OCI-LY7 (cell line): ENCODE measurements around the gene CSTF1.

ENCODE experiments used
- EZH2phosphoT487 ChIP-seq: fragments of 200-600 bp; sonication (generic); IDR thresholded peaks from 2 replicates; pipeline ENCODE4 v1.6.1; 2018; ENCODE audit warnings: low read depth, borderline replicate concordance, mild to moderate bottlenecking, mixed run types, antibody characterized with exemption, low read length, moderate library complexity, mixed read lengths
- TF ChIP-seq, protein P1 (sequence below): fragments of 200-600 bp; sonication (generic); conservative IDR thresholded peaks from 2 replicates; pipeline ENCODE4 v1.5.1; 2014; ENCODE audit warnings: mild to moderate bottlenecking, antibody characterized with exemption, low read length, moderate library complexity, mixed read lengths

GRCh38 chr20:56378386-56378785 is 14.1 kb upstream of the CSTF1 start:
- TF ChIP-seq, protein P1, sequence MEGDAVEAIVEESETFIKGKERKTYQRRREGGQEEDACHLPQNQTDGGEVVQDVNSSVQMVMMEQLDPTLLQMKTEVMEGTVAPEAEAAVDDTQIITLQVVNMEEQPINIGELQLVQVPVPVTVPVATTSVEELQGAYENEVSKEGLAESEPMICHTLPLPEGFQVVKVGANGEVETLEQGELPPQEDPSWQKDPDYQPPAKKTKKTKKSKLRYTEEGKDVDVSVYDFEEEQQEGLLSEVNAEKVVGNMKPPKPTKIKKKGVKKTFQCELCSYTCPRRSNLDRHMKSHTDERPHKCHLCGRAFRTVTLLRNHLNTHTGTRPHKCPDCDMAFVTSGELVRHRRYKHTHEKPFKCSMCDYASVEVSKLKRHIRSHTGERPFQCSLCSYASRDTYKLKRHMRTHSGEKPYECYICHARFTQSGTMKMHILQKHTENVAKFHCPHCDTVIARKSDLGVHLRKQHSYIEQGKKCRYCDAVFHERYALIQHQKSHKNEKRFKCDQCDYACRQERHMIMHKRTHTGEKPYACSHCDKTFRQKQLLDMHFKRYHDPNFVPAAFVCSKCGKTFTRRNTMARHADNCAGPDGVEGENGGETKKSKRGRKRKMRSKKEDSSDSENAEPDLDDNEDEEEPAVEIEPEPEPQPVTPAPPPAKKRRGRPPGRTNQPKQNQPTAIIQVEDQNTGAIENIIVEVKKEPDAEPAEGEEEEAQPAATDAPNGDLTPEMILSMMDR = no peak
- TF ChIP-seq EZH2phosphoT487 = no peak
